SK-N-SH treated with all-trans-retinoic acid at 6 μM for 48 hours (cell line): Measurements from ENCODE around the gene BTG2.
"Not testable (repeated sequence)": the region's sequence is repeated elsewhere in the genome, so short reads cannot be mapped to it uniquely, and the experiment has no call there.

Experiments
- ARNTL ChIP-seq: fragments of 450-650 bp; formaldehyde crosslinking; IDR thresholded peaks from 2 replicates; pipeline ENCODE4 v1.5.0; 2020; ENCODE audit warnings: low read depth, mild to moderate bottlenecking, moderate library complexity, borderline replicate concordance
- BACH2 ChIP-seq: fragments of 250-450 bp; sonication (Bioruptor Pico); IDR thresholded peaks from 2 replicates; pipeline ENCODE4 v1.9.0; 2021; ENCODE audit warnings: mild to moderate bottlenecking, borderline replicate concordance
- ESRRG ChIP-seq: fragments of 250-450 bp; sonication (Bioruptor Pico); IDR thresholded peaks from 2 replicates; pipeline ENCODE4 v1.6.1; 2021; ENCODE audit warnings: mild to moderate bottlenecking
- ISL1 ChIP-seq: fragments of 250-450 bp; sonication (Bioruptor Pico); IDR thresholded peaks from 2 replicates; pipeline ENCODE4 v2.1.2; 2022; ENCODE audit warnings: mild to moderate bottlenecking, moderate library complexity
- PATZ1 ChIP-seq: fragments of 250-450 bp; sonication (Bioruptor Pico); IDR thresholded peaks from 2 replicates; pipeline ENCODE4 v1.8.0; 2020; ENCODE audit warnings: mild to moderate bottlenecking, moderate library complexity, borderline replicate concordance
- SNAI2 ChIP-seq: fragments of 250-450 bp; sonication (Bioruptor Pico); IDR thresholded peaks from 2 replicates; pipeline ENCODE4 v1.5.0; 2020; ENCODE audit warnings: mild to moderate bottlenecking, moderate library complexity
- ZNF8 ChIP-seq: fragments of 450-650 bp; formaldehyde crosslinking; IDR thresholded peaks from 2 replicates; pipeline ENCODE4 v1.5.0; 2020; ENCODE audit warnings: mild to moderate bottlenecking, moderate library complexity

GRCh38 chr1:203266140-203266539 lies 39.2 kb upstream of the BTG2 start:
- TF ChIP-seq ESRRG (CRISPR knock-in tag); ISL1 (CRISPR knock-in tag); BACH2 (CRISPR knock-in tag); ARNTL (CRISPR knock-in tag); ZNF8 (CRISPR knock-in tag); SNAI2; PATZ1: not testable (repeated sequence)
